OCI-LY7 (cell line): ENCODE data around the gene RARS2. TPM values are rescaled to one million over a fixed set of nuclear protein-coding genes. Genes with fewer than 3 reads are reported as not detected.

Experiments used
- BruUV-seq: library from RNA; stranded (reverse); fragments of 400-500 nt; replicated peaks from 2 replicates; lab custom pipeline; 2021; lab: Mats Ljungman, UMichigan
- CTCF ChIA-PET: fragments of 300-600 bp; sonication (Branson Sonifier 250); formaldehyde crosslinking; loops from one replicate; lab custom pipeline; 2022; ENCODE audit warnings: antibody characterized with exemption; ENCODE audit not compliant: unreplicated experiment; lab: Charles Lee
- POLR2A ChIA-PET: fragments of 300-600 bp; sonication (Branson Sonifier 250); formaldehyde crosslinking; loops from one replicate; lab custom pipeline; 2022; ENCODE audit warnings: antibody characterized with exemption; lab: Charles Lee
- DNase-seq: peaks from one replicate; pipeline ENCODE4 v3.0.0-alpha.2; 2015; ENCODE audit warnings: low spot score
- H2AFZ ChIP-seq: fragments of 200-600 bp; sonication (generic), shearing (Covaris generic); 2 replicates; pipeline ENCODE4 v1.6.1; 2014; ENCODE audit warnings: mild to moderate bottlenecking, antibody characterized with exemption, low read length, moderate library complexity
- H3K27ac ChIP-seq: fragments of 200-600 bp; sonication (generic); 2 replicates; pipeline ENCODE4 v1.5.1; 2014; ENCODE audit warnings: mixed run types, low read depth, mild to moderate bottlenecking, moderate library complexity, low read length, inconsistent platforms; ENCODE audit not compliant: poor library complexity, severe bottlenecking
- H3K36me3 ChIP-seq: fragments of 200-600 bp; sonication (generic); 2 replicates; pipeline ENCODE4 v1.6.1; 2014; ENCODE audit warnings: mild to moderate bottlenecking, antibody characterized with exemption, low read length, moderate library complexity, mixed read lengths; ENCODE audit not compliant: insufficient read depth
- H3K4me1 ChIP-seq: fragments of 200-600 bp; sonication (generic); 2 replicates; pipeline ENCODE4 v1.5.1; 2014; ENCODE audit warnings: mild to moderate bottlenecking, low read length; ENCODE audit not compliant: insufficient read depth, poor library complexity, severe bottlenecking
- H3K4me2 ChIP-seq: fragments of 200-600 bp; sonication (generic); 2 replicates; pipeline ENCODE4 v1.6.1; 2014; ENCODE audit warnings: mild to moderate bottlenecking, low read length
- H3K4me3 ChIP-seq: fragments of 200-600 bp; sonication (generic); 2 replicates; pipeline ENCODE4 v1.5.1; 2014; ENCODE audit warnings: mild to moderate bottlenecking, low read depth, low read length; ENCODE audit not compliant: poor library complexity, severe bottlenecking
- H3K79me2 ChIP-seq: fragments of 200-600 bp; sonication (generic); 2 replicates; pipeline ENCODE4 v1.6.1; 2016; ENCODE audit warnings: low read depth, mild to moderate bottlenecking, low read length, moderate library complexity, mixed read lengths; ENCODE audit not compliant: insufficient read depth
- H3K9me2 ChIP-seq: fragments of 200-600 bp; sonication (generic); 2 replicates; pipeline ENCODE4 v1.6.1; 2016; ENCODE audit warnings: mild to moderate bottlenecking, low read length, mixed read lengths; ENCODE audit not compliant: insufficient read depth
- H3K9me3 ChIP-seq: fragments of 200-600 bp; sonication (generic); 2 replicates; pipeline ENCODE4 v1.6.1; 2014; ENCODE audit warnings: mild to moderate bottlenecking, mixed run types, low read length, mixed read lengths
- H4K20me1 ChIP-seq: fragments of 200-600 bp; sonication (generic); 2 replicates; pipeline ENCODE4 v1.6.1; 2014; ENCODE audit warnings: mild to moderate bottlenecking, antibody characterized with exemption, low read length, moderate library complexity, mixed read lengths; ENCODE audit not compliant: insufficient read depth
- CTCF ChIP-seq: fragments of 200-600 bp; sonication (generic); conservative IDR thresholded peaks from 2 replicates; pipeline ENCODE4 v1.5.1; 2014; ENCODE audit warnings: mild to moderate bottlenecking, antibody characterized with exemption, low read length, moderate library complexity, mixed read lengths
- EZH2phosphoT487 ChIP-seq: fragments of 200-600 bp; sonication (generic); IDR thresholded peaks from 2 replicates; pipeline ENCODE4 v1.6.1; 2018; ENCODE audit warnings: low read depth, borderline replicate concordance, mild to moderate bottlenecking, mixed run types, antibody characterized with exemption, low read length, moderate library complexity, mixed read lengths
- intact Hi-C: fragments of 100-400 bp; cut with micrococcal nuclease; formaldehyde crosslinking; loops from one replicate; pipeline ENCODE4 v1.10.0; 2022; ENCODE audit not compliant: unreplicated experiment
- total RNA-seq, 2 experiments: library from RNA; depleted of rRNA in 1 of 2; stranded (reverse); fragments of >200 nt in 1 of 2; shearing (Covaris generic) in 1 of 2; gene quantifications; 2 replicates each; pipeline ENCODE4 v1.2.3, GENCODE V29; 2014 to 2022

Gene RARS2
- total RNA-seq, 2 experiments from 2014 or later: 21.4 to 36.0 TPM

DNA sequence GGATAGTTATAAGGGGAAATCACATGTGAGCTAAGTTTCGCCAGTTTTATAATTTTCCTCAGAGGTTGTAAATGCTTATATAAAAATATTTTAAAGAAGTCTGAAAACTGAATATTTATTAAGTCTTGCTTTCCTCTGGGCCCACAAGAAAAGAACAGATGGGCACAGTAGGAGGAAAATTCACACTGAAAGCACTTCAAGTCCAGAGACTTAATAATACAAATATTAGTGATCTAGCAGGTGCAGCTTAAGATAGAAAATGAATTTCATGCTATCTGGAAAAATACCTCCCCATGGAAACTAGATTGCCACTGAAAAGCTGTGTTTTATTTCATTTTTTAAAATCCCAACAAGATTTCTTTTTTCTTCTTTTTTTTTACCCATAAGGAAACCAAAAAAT is 47.3 kb upstream of the RARS2 start:
- CTCF ChIA-PET: no interaction called here
- Histone ChIP-seq H3K79me2 (no peaks in the 10 kb centered on the region), H3K27ac (no peak overlapping the region), H2AFZ (no peak overlapping the region), H3K9me3 (no peaks in the 10 kb centered on the region), H3K4me2 (no peak overlapping the region), H3K4me1 (peaks cover 6% of the 10 kb centered on the region), H3K9me2 (no peaks in the 10 kb centered on the region), H4K20me1 (no peaks in the 10 kb centered on the region), H3K36me3 (peaks cover 66% of the 10 kb centered on the region), H3K4me3 (no peak overlapping the region)
- DNase-seq: no peak
- TF ChIP-seq CTCF (no peak), EZH2phosphoT487 (no peak)
- intact Hi-C loops: no loop called here
- POLR2A ChIA-PET: interaction anchor here (0.6 to 1.2 kb wide), 6 partner anchors 10 to 115 kb away, joined by 3 to 7 read pairs (median 4); no protein-coding TSS in a partner anchor
- BruUV-seq: no TSS peak

DNA sequence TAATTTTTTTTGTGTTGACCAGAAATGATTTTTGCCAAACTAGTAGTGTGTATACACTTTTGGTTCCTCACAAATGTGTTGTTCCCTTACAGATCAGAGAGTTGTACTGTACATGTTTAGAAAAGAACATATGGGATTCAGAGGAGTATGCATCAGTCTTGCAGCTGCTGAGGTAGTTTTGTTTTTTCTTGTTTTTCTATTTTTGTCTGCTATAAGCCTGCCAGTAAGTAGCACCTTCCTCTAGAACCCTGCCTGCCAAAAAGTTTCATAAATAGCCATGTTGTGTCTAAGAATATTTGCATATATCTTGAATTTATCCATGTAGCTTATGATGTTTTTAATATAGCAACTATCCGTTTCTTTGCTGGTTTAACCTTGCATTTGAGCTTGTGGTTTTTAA is 46.5 kb upstream of the RARS2 start:
- TF ChIP-seq EZH2phosphoT487: no peak
- no peak for TF ChIP-seq CTCF
- Histone ChIP-seq H3K36me3 (peaks cover 66% of the 10 kb centered on the region), H3K9me2 (no peaks in the 10 kb centered on the region), H4K20me1 (no peaks in the 10 kb centered on the region), H2AFZ (no peak overlapping the region), H3K4me2 (no peak overlapping the region), H3K4me3 (no peak overlapping the region), H3K9me3 (no peaks in the 10 kb centered on the region), H3K4me1 (peaks cover 6% of the 10 kb centered on the region), H3K79me2 (no peaks in the 10 kb centered on the region), H3K27ac (no peak overlapping the region)
- no peak for DNase-seq
- ChIA-PET CTCF (no interaction called here), POLR2A (interaction anchor here (0.6 to 1.1 kb wide), 3 partner anchors 11 to 114 kb away, joined by 4 to 5 read pairs (median 5); no protein-coding TSS in a partner anchor)
- intact Hi-C loops: no loop called here
- no TSS peak for BruUV-seq

- Histone ChIP-seq H3K9me3 (no peaks in the 10 kb centered on the region), H3K27ac (no peak overlapping the region), H3K36me3 (peaks cover 70% of the 10 kb centered on the region), H2AFZ (no peak overlapping the region), H3K4me1 (peaks cover 6% of the 10 kb centered on the region), H3K79me2 (no peaks in the 10 kb centered on the region), H3K4me2 (no peak overlapping the region), H4K20me1 (no peaks in the 10 kb centered on the region), H3K9me2 (no peaks in the 10 kb centered on the region), H3K4me3 (no peak overlapping the region)
- no peak for TF ChIP-seq EZH2phosphoT487
- TF ChIP-seq CTCF: no peak
- intact Hi-C loops: no loop called here
- no peak for DNase-seq
- no TSS peak for BruUV-seq
- POLR2A ChIA-PET: no interaction called here
- CTCF ChIA-PET: no interaction called here
Measured at GRCh38 chr6:87633851-87634250, 44.1 kb upstream of the RARS2 start.
